A549 (cell line): ENCODE results near the gene RPH3AL. TPM values are rescaled to one million over a fixed set of nuclear protein-coding genes. Genes with fewer than 3 reads are reported as not detected.

Experiments used
- ATAC-seq, 2 experiments: fragments of 200-7000 bp in 1 of 2; fragments of >200 bp in 1 of 2; cut with Nextera tagmentation in 1 of 2; cut with Tn5 transposase in 1 of 2; 3 replicates each; pipeline versions ENCODE4 v1.8.0 to v1.9.1; 2018 to 2020; ENCODE audit warnings: mild to moderate bottlenecking in 1 of 2, moderate library complexity in 1 of 2
- CTCF ChIA-PET: fragments of 300-600 bp; sonication (Branson Sonifier 250); formaldehyde crosslinking; extraction: SDS; loops from one replicate; lab custom pipeline; 2021; ENCODE audit warnings: antibody characterized with exemption, inconsistent platforms; lab: Yijun Ruan, JAX
- POLR2A ChIA-PET: fragments of 350-600 bp; formaldehyde crosslinking; extraction: SDS; loops from one replicate; lab custom pipeline; 2021; ENCODE audit warnings: antibody characterized with exemption, inconsistent platforms; lab: Yijun Ruan, JAX
- DNase-seq, 2 experiments: peaks; one replicate each; pipeline versions ENCODE4 v3.0.0 to v3.0.0-alpha.2; 2011 to 2016; ENCODE audit warnings: low read depth in 1 of 2, low spot score in 1 of 2
- FAIRE-seq: peaks from 2 replicates; lab custom pipeline; 2011; peaks lifted over from hg19 to GRCh38; lab: Jason Lieb, UNC
- H3K27ac ChIP-seq, 2 experiments: fragments of >200 bp; sonication (Bioruptor Twin); formaldehyde crosslinking; 3 replicates each; pipeline ENCODE4 v1.5.1; 2016 to 2017
- H3K4me1 ChIP-seq: fragments of >200 bp; sonication (Bioruptor Twin); formaldehyde crosslinking; 3 replicates; pipeline ENCODE4 v1.6.1; 2016
- H3K4me2 ChIP-seq: fragments of >200 bp; sonication (Bioruptor Twin); formaldehyde crosslinking; 3 replicates; pipeline ENCODE4 v1.6.1; 2016
- H3K4me3 ChIP-seq: fragments of >200 bp; sonication (Bioruptor Twin); formaldehyde crosslinking; 3 replicates; pipeline ENCODE4 v1.5.1; 2016
- H3K9me3 ChIP-seq: fragments of >200 bp; sonication (Bioruptor Twin); formaldehyde crosslinking; 3 replicates; pipeline ENCODE4 v1.6.1; 2016
- CBX2 ChIP-seq: fragments of 200-600 bp; sonication (generic); IDR thresholded peaks from 2 replicates; pipeline ENCODE4 v1.6.1; 2016; ENCODE audit warnings: low read depth, mild to moderate bottlenecking, borderline replicate concordance
- CBX8 ChIP-seq: fragments of 200-600 bp; sonication (generic); IDR thresholded peaks from 2 replicates; pipeline ENCODE4 v1.6.1; 2016
- CEBPB ChIP-seq, 2 experiments: fragments of >200 bp in 1 of 2; sonication (Bioruptor Twin) in 1 of 2; formaldehyde crosslinking in 1 of 2; IDR thresholded peaks; 2 replicates each; pipeline ENCODE4 v1.6.1; 2012 to 2016
- CHD2 ChIP-seq: fragments of 150-350 bp; IDR thresholded peaks from 2 replicates; pipeline ENCODE4 v1.6.1; 2014; ENCODE audit warnings: low read length; ENCODE audit not compliant: partially characterized antibody
- CTCF ChIP-seq: fragments of >200 bp; sonication (Bioruptor Twin); formaldehyde crosslinking; IDR thresholded peaks from 3 replicates; pipeline ENCODE4 v1.5.1; 2016
- E2F6 ChIP-seq: IDR thresholded peaks from 2 replicates; pipeline ENCODE4 v1.6.1; 2012; ENCODE audit warnings: low read depth, borderline replicate concordance
- EHMT2 ChIP-seq: fragments of 200-600 bp; sonication (generic); IDR thresholded peaks from 2 replicates; pipeline ENCODE4 v1.6.1; 2016; ENCODE audit warnings: antibody characterized with exemption, low read depth, mild to moderate bottlenecking, moderate library complexity
- ESRRA ChIP-seq: fragments of 150-350 bp; IDR thresholded peaks from 2 replicates; pipeline ENCODE4 v1.6.1; 2014; ENCODE audit warnings: mild to moderate bottlenecking, low read length, borderline replicate concordance
- FOSL2 ChIP-seq, 2 experiments: fragments of 450-650 bp in 1 of 2; fragments of >200 bp in 1 of 2; sonication (Bioruptor Twin) in 1 of 2; formaldehyde crosslinking; IDR thresholded peaks; 2 replicates each; pipeline versions ENCODE4 v1.5.0 to v1.6.1; 2016 to 2020; ENCODE audit warnings: mild to moderate bottlenecking in 1 of 2, moderate library complexity in 1 of 2
- FOXS1 ChIP-seq: fragments of 250-450 bp; sonication (Bioruptor Pico); IDR thresholded peaks from 2 replicates; pipeline ENCODE4 v1.5.0; 2020; ENCODE audit warnings: mild to moderate bottlenecking, moderate library complexity
- GATA3 ChIP-seq: IDR thresholded peaks from 2 replicates; pipeline ENCODE4 v1.6.1; 2012; ENCODE audit warnings: borderline replicate concordance
- HOXA7 ChIP-seq: fragments of 250-450 bp; sonication (Bioruptor Pico); IDR thresholded peaks from 2 replicates; pipeline ENCODE4 v1.5.0; 2020; ENCODE audit warnings: mild to moderate bottlenecking, moderate library complexity
- HOXB13 ChIP-seq: fragments of 250-450 bp; sonication (Bioruptor Pico); IDR thresholded peaks from 2 replicates; pipeline ENCODE4 v1.5.0; 2020; ENCODE audit warnings: low read depth, mild to moderate bottlenecking, moderate library complexity
- JUNB ChIP-seq: fragments of >200 bp; sonication (Bioruptor Twin); formaldehyde crosslinking; IDR thresholded peaks from 2 replicates; pipeline ENCODE4 v1.6.1; 2016
- MYC ChIP-seq: IDR thresholded peaks from 2 replicates; pipeline ENCODE4 v1.6.1; 2012; ENCODE audit warnings: mild to moderate bottlenecking, inconsistent platforms, low read length, improper control_type of control experiment, borderline replicate concordance
- NR3C1 ChIP-seq: fragments of >200 bp; sonication (Bioruptor Twin); formaldehyde crosslinking; IDR thresholded peaks from 3 replicates; pipeline ENCODE4 v1.6.1; 2017
- PHF8 ChIP-seq: fragments of 200-600 bp; sonication (generic); IDR thresholded peaks from 2 replicates; pipeline ENCODE4 v1.6.1; 2016; ENCODE audit warnings: low read depth, mild to moderate bottlenecking, antibody characterized with exemption, moderate library complexity, borderline replicate concordance
- RFX5 ChIP-seq: fragments of 450-650 bp; IDR thresholded peaks from 2 replicates; pipeline ENCODE4 v1.7.1; 2014; ENCODE audit warnings: antibody characterized with exemption, mild to moderate bottlenecking, moderate library complexity
- RNF2 ChIP-seq: fragments of 200-600 bp; sonication (generic); IDR thresholded peaks from 2 replicates; pipeline ENCODE4 v1.6.1; 2016; ENCODE audit warnings: low read depth, mild to moderate bottlenecking, antibody characterized with exemption, moderate library complexity, borderline replicate concordance
- TFCP2L1 ChIP-seq: fragments of 250-450 bp; sonication (Bioruptor Pico); IDR thresholded peaks from 2 replicates; pipeline ENCODE4 v1.5.0; 2021; ENCODE audit warnings: mild to moderate bottlenecking
- TP53 ChIP-seq: fragments of 250-450 bp; sonication (Bioruptor Pico); IDR thresholded peaks from 2 replicates; pipeline ENCODE4 v1.5.0; 2021; ENCODE audit warnings: mild to moderate bottlenecking, moderate library complexity
- WGBS: methylation state at CpG from one replicate; pipeline ENCODE4 v1.1.6; 2017; ENCODE audit errors: missing lambda C conversion rate; 5-methylcytosine and 5-hydroxymethylcytosine counted together
- polyA plus RNA-seq, 4 experiments: library from polyadenylated mRNA; depleted of rRNA in 3 of 4; stranded (reverse); fragments of >200 nt; fragmentation: RNase III in 1 of 4; extraction: RNeasy Plus Mini Kit Qiagen cat#74134 plus additional on column Dnase treatment in 1 of 4; gene quantifications; 2 replicates in 3 of 4; 3 replicates in 1 of 4; pipeline ENCODE4 v1.2.3, GENCODE V29; 2011 to 2017
- TF ChIP-seq, protein P1 (sequence below): IDR thresholded peaks from 2 replicates; pipeline ENCODE4 v1.6.1; 2012
- TF ChIP-seq, protein P2 (sequence below): fragments of 150-350 bp; IDR thresholded peaks from 2 replicates; pipeline ENCODE4 v1.6.1; 2014; ENCODE audit warnings: low read depth, mild to moderate bottlenecking, low read length

Gene RPH3AL
- polyA plus RNA-seq, 2 of the 4 experiments (the other 2 are of a cell fraction), result 23.3 to 31.1 TPM

- H3K9me3 ChIP-seq, result no peaks in the 10 kb centered on the region
- ATAC-seq (no peak), FAIRE-seq (no peak)
Observed at GRCh38 chr17:345261-345660, 7.3 kb downstream of the RPH3AL start.

DNA sequence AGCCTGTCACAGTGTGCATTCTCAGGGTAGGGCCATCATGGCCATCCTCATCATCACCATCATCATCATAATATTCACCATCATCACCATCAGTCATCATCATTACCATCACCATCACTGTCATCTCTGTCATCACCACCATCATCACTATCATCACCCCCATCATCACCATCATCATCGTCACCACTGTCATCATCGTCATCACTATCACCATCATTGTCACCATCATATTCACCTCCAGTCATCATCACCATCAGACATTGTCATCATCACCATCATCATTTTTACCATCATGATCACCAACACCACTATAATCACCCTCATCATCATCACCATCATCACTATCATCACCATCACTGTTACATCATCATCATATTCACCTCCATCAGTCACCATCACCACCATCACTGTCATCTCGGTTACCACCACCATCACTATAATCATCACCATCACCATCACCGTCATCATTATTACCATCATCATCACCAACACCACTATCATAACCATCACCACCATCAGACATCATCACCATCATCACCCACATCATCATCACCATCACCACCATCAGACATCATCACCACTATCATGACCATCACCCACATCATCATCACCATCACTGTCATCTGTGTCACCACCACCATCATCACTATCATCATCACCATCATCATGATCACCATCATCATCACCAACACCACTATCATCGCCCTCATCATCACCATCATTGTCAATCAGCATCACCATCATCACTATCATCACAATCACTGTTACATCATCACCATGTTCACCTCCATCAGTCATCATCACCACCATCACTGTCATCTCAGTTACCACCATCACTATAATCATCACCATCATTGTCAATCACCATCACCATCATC, 8.5 kb downstream of the RPH3AL start:
- TF ChIP-seq CBX8, result no peak
- TF ChIP-seq, protein P1, sequence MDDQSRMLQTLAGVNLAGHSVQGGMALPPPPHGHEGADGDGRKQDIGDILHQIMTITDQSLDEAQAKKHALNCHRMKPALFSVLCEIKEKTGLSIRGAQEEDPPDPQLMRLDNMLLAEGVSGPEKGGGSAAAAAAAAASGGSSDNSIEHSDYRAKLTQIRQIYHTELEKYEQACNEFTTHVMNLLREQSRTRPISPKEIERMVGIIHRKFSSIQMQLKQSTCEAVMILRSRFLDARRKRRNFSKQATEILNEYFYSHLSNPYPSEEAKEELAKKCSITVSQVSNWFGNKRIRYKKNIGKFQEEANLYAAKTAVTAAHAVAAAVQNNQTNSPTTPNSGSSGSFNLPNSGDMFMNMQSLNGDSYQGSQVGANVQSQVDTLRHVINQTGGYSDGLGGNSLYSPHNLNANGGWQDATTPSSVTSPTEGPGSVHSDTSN, result no peak
- TF ChIP-seq HOXA7 (CRISPR knock-in tag), result no peak
- no peak for TF ChIP-seq HOXB13 (CRISPR knock-in tag)
- TF ChIP-seq RNF2, result no peak
- no peak for TF ChIP-seq TP53 (CRISPR knock-in tag)
- no peak for TF ChIP-seq RFX5
- TF ChIP-seq, protein P2, sequence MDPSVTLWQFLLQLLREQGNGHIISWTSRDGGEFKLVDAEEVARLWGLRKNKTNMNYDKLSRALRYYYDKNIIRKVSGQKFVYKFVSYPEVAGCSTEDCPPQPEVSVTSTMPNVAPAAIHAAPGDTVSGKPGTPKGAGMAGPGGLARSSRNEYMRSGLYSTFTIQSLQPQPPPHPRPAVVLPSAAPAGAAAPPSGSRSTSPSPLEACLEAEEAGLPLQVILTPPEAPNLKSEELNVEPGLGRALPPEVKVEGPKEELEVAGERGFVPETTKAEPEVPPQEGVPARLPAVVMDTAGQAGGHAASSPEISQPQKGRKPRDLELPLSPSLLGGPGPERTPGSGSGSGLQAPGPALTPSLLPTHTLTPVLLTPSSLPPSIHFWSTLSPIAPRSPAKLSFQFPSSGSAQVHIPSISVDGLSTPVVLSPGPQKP, result no peak
- no peak for TF ChIP-seq CHD2
- TF ChIP-seq FOXS1 (CRISPR knock-in tag), result no peak
- TF ChIP-seq PHF8, result no peak
- TF ChIP-seq CEBPB (IDR thresholded peaks at IDR 0.05), result no peak
- no peak for TF ChIP-seq CTCF
- TF ChIP-seq EHMT2, result no peak
- TF ChIP-seq MYC, result no peak
- Histone ChIP-seq H3K4me1 (peaks cover 19% of the 10 kb centered on the region), H3K4me3 (no peak overlapping the region), H3K27ac (no peak overlapping the region), H3K9me3 (no peaks in the 10 kb centered on the region), H3K4me2 (no peak overlapping the region)
- DNase-seq (no peak), ATAC-seq (no peak), FAIRE-seq (peak; percentile 54)
- WGBS, result 94% methylated on average over 5 of the region's 5 CpGs
- CTCF ChIA-PET, result no interaction called here
- POLR2A ChIA-PET, result no interaction called here

More at GRCh38 chr17:345261-345660, 7.3 kb downstream of the RPH3AL start:
- 90% methylated on average over 5 of the region's 5 CpGs for WGBS
- no peak for TF ChIP-seq NR3C1
- TF ChIP-seq GATA3, result no peak
- no peak for TF ChIP-seq ESRRA
- no peak for TF ChIP-seq JUNB
- no peak for TF ChIP-seq CBX2
- TF ChIP-seq CBX8, result no peak
- no peak for TF ChIP-seq MYC
- TF ChIP-seq E2F6, result no peak
- TF ChIP-seq TFCP2L1 (CRISPR knock-in tag), result no peak
- TF ChIP-seq FOSL2 (IDR thresholded peaks at IDR 0.05), result no peak
- no peak for TF ChIP-seq FOSL2 (CRISPR knock-in tag; IDR thresholded peaks at IDR 0.05)
- TF ChIP-seq, protein P2, result no peak
- TF ChIP-seq, all 56 proteins: peak for 0
- Histone ChIP-seq H3K4me2 (no peak overlapping the region), H3K4me3 (no peak overlapping the region), H3K27ac (peak overlapping the region in 1 of 2 experiments; percentile 14; a peak in 1 of 6 replicates), H3K4me1 (peaks cover 31% of the 10 kb centered on the region)
- no peak for DNase-seq
- CTCF ChIA-PET, result no interaction called here
- POLR2A ChIA-PET, result no interaction called here
